Measurements from ENCODE around the gene FCER1G. TPM values are rescaled to one million over a fixed set of nuclear protein-coding genes. Genes with fewer than 3 reads are reported as not detected.

FCER1G gene
- 64.8 TPM for total RNA-seq

DNA sequence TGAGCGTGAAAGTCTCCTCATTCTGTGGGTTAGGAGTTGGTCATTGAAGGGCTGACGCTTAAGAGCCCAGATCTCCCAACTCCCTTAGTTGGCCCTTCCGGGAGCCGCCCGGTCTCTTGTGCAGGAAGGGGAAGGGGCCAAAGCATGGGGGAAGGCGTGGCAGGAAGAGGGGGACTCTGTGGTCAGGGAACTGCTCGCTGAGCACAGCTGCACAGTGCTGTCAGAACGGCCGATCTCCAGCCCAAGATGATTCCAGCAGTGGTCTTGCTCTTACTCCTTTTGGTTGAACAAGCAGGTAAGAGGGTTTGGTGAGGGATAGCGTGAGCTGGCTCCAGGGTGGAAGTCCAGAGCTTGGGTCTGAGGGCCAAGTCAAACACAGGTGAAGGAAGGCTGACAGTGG lies at the start of gene FCER1G:
Gene FCER1G, plus strand, starts transcription at position 220 of the 400 bp plus-strand sequence. Its CDS starts 27 bp downstream, at position 247.
- H3K27me3 ChIP-seq = no peaks in the 10 kb centered on the region
- H3K4me1 ChIP-seq = no peaks in the 10 kb centered on the region
- no peak for DNase-seq (ENCODE audit: extremely low spot score in 2 of 2)
- intact Hi-C loops (cut with DNase I) = no loop called here
- no peaks in the 10 kb centered on the region for H3K9me3 ChIP-seq
- peak within 1 kb of the TSS in 1 of 2 donors; percentile 23 for H3K4me3 ChIP-seq
- peaks cover 7 to 47% of the 10 kb centered on the region in 2 donors for H3K36me3 ChIP-seq
- no peak within 1 kb of the TSS for H3K27ac ChIP-seq
- TF ChIP-seq CTCF (IDR thresholded peaks at IDR 0.05) = no peak
- no peak for TF ChIP-seq POLR2AphosphoS5 (IDR thresholded peaks at IDR 0.05; ENCODE audit: insufficient read depth in 1 of 2, low read depth in 1 of 2)
- TF ChIP-seq POLR2A (IDR thresholded peaks at IDR 0.05) = no peak

DNA sequence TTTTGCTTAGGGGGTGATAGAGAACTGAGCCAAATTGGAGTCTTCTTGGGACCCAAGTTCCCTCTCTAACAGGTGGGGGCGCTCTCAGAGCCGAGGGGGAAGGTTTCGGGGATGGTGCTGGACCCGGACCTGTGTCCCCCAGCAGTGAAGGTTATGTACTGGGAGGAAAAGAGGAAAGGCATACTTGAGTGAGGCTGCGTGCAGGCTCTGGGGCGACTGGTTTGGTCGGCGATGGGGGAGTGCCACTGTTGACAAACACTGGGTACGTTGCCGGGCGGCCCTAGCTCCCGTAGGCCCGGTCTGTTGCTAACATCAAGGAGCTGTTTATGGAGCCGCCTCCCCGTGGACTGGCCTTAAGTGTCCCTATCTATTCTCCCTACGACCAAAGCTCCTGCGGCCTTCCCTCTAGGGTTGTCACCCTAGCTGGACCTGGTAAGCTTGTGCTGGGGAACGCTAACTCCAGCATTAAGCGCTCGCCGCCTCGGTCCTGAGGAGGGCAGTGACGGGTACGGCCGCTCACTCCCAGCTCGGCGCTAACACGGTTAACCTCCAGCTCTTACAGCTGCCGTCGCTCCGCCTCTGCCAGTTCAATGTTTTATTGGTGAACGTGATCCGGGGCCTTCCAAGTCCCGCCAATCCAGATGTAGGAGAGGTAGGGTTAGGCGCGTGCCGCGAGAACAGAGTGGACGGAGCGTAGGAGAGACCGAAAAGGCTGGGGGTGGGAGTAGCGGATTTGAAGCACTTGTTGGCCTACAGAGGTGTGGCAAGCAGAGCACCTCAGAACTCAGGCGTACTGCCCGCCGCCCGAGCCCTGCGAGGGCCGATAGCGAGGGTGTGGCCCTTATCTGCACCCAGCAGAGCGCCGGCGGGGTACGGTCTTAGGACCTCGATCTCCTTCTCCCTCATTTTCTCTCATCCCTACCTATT lies 49.1 kb upstream of the FCER1G start, which contains the start of gene PPOX:
Gene PPOX, plus strand, starts transcription at position 685 of the 927 bp plus-strand sequence. CDS start 422 bp downstream, outside the sequence.
- Histone ChIP-seq H3K27ac (peak within 1 kb of the TSS; percentile 88), H3K4me3 (peak within 1 kb of the TSS; percentile 74 to 77), H3K9me3 (no peaks in the 10 kb centered on the region), H3K36me3 (peaks cover 0 to 33% of the 10 kb centered on the region in 2 donors), H3K4me1 (peaks cover 42% of the 10 kb centered on the region), H3K27me3 (no peaks in the 10 kb centered on the region)
- peak; percentile 97 to 99 for DNase-seq (ENCODE audit: extremely low spot score in 2 of 2)
- intact Hi-C loops (cut with DNase I) = no loop called here
- TF ChIP-seq CTCF (IDR thresholded peaks at IDR 0.05) (peak in 2 of 3 experiments; percentile 19 to 32), POLR2A (IDR thresholded peaks at IDR 0.05) (peak in 1 of 2 donors; percentile 59), POLR2AphosphoS5 (IDR thresholded peaks at IDR 0.05; ENCODE audit: insufficient read depth in 1 of 2, low read depth in 1 of 2) (peak; percentile 96)

DNA sequence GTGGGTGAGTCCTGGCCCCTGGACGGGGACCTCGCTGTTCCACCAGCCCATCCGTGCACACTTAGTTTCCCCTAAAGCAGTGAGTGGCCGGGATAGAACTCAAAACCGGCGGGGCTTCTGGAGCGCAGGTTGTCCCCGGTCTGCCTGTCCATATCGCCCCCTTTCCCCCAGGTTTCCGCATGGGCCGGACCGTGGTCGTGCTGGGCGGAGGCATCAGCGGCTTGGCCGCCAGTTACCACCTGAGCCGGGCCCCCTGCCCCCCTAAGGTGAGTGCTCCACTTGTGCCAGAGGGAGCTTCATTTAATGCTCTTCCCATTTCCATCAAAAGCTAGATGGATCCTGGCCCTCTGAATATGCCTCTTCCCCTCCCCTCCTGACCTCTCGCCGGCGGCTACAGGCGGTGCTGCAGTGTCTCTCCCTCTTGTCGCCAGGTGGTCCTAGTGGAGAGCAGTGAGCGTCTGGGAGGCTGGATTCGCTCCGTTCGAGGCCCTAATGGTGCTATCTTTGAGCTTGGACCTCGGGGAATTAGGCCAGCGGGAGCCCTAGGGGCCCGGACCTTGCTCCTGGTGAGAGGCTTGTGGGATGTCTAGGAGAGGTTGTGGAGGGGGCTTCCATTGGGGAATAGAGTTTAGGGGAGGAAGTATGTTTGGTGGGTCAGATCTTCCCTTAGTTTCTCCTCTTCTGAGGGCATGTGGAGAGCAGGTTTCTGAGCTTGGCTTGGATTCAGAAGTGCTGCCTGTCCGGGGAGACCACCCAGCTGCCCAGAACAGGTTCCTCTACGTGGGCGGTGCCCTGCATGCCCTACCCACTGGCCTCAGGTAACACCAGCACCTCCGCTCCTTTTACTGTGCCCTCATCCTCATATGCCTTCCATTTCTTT lies 48.2 kb upstream of the FCER1G start:
- TF ChIP-seq POLR2A (IDR thresholded peaks at IDR 0.05) = no peak
- no peak for TF ChIP-seq CTCF (IDR thresholded peaks at IDR 0.05)
- no peak for TF ChIP-seq POLR2AphosphoS5 (IDR thresholded peaks at IDR 0.05; ENCODE audit: insufficient read depth in 1 of 2, low read depth in 1 of 2)
- peak in 1 of 2 donors; percentile 85 for DNase-seq (ENCODE audit: extremely low spot score in 2 of 2)
- H3K27ac ChIP-seq = peak overlapping the region; percentile 88
- H3K36me3 ChIP-seq = peaks cover 0 to 38% of the 10 kb centered on the region in 2 donors
- no peaks in the 10 kb centered on the region for H3K27me3 ChIP-seq
- no peaks in the 10 kb centered on the region for H3K9me3 ChIP-seq
- H3K4me3 ChIP-seq = peak overlapping the region; percentile 74 to 77
- intact Hi-C loops (cut with DNase I) = no loop called here
- H3K4me1 ChIP-seq = peaks cover 33% of the 10 kb centered on the region

GRCh38 chr1:161168906-161169305 lies 46.2 kb upstream of the FCER1G start:
- no peak for TF ChIP-seq CTCF (IDR thresholded peaks at IDR 0.05)
- TF ChIP-seq POLR2AphosphoS5 (IDR thresholded peaks at IDR 0.05; ENCODE audit: insufficient read depth in 1 of 2, low read depth in 1 of 2) = no peak
- no peak for TF ChIP-seq POLR2A (IDR thresholded peaks at IDR 0.05)
- no peak for DNase-seq (ENCODE audit: extremely low spot score in 2 of 2)
- Histone ChIP-seq H3K27ac (no peak overlapping the region), H3K36me3 (peaks cover 0 to 43% of the 10 kb centered on the region in 2 donors), H3K4me1 (peaks cover 39% of the 10 kb centered on the region), H3K9me3 (no peaks in the 10 kb centered on the region), H3K4me3 (no peak overlapping the region), H3K27me3 (no peaks in the 10 kb centered on the region)
- intact Hi-C loops (cut with DNase I) = no loop called here
